ENCODE measurements around the gene CNIH3.

DNA sequence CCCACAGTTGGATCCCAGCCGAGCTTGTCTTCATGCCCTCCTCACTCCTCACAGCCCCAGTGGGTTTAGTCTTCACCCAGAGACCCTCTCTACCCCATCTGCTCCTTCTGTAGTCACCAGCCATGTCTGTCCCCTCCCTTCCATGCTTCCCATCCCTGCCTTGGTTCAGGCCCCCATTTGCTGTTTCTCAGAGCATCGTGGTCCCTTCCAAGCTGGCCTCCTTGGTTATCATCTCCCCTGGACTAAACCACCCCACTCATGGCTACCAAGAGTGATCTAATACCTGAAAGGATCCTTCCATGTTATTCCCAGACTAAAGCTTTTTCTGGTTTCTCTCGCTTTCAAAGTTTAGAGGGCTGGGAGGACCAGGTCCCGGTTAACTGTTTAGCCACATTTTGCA, 8.3 kb downstream of the CNIH3 start:
- TF ChIP-seq EZH2 (IDR thresholded peaks at IDR 0.05) (no peak), CEBPB (IDR thresholded peaks at IDR 0.05; ENCODE audit: low read depth) (no peak), YY1 (IDR thresholded peaks at IDR 0.05; ENCODE audit: extremely low read depth, insufficient replicate concordance, low read depth, low read length) (no peak), POLR2AphosphoS5 (IDR thresholded peaks at IDR 0.05; ENCODE audit: low read depth, low read length) (no peak)
- TF ChIP-seq, protein P1, sequence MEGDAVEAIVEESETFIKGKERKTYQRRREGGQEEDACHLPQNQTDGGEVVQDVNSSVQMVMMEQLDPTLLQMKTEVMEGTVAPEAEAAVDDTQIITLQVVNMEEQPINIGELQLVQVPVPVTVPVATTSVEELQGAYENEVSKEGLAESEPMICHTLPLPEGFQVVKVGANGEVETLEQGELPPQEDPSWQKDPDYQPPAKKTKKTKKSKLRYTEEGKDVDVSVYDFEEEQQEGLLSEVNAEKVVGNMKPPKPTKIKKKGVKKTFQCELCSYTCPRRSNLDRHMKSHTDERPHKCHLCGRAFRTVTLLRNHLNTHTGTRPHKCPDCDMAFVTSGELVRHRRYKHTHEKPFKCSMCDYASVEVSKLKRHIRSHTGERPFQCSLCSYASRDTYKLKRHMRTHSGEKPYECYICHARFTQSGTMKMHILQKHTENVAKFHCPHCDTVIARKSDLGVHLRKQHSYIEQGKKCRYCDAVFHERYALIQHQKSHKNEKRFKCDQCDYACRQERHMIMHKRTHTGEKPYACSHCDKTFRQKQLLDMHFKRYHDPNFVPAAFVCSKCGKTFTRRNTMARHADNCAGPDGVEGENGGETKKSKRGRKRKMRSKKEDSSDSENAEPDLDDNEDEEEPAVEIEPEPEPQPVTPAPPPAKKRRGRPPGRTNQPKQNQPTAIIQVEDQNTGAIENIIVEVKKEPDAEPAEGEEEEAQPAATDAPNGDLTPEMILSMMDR (IDR thresholded peaks at IDR 0.05 in 2 of 3, conservative IDR thresholded peaks at IDR 0.05 in 1 of 3; ENCODE audit: borderline replicate concordance in 1 of 3, insufficient read depth in 1 of 3, low read depth in 2 of 3, low read length in 2 of 3) = no peak
- TF ChIP-seq, protein P2, sequence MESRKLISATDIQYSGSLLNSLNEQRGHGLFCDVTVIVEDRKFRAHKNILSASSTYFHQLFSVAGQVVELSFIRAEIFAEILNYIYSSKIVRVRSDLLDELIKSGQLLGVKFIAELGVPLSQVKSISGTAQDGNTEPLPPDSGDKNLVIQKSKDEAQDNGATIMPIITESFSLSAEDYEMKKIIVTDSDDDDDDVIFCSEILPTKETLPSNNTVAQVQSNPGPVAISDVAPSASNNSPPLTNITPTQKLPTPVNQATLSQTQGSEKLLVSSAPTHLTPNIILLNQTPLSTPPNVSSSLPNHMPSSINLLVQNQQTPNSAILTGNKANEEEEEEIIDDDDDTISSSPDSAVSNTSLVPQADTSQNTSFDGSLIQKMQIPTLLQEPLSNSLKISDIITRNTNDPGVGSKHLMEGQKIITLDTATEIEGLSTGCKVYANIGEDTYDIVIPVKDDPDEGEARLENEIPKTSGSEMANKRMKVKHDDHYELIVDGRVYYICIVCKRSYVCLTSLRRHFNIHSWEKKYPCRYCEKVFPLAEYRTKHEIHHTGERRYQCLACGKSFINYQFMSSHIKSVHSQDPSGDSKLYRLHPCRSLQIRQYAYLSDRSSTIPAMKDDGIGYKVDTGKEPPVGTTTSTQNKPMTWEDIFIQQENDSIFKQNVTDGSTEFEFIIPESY (IDR thresholded peaks at IDR 0.05; ENCODE audit: extremely low read depth, insufficient replicate concordance, low read length) = no peak

Measured in HCT116 (cell line).